Glomerular visceral epithelial cell (primary cell): Measurements from ENCODE around the gene ANKRD17.
A peak's percentile ranks its signal among the peaks of the same experiment; 100 is the strongest.

Source experiments
- DNase-seq: peaks from one replicate; pipeline ENCODE4 v3.0.0-alpha.2; 2016; ENCODE audit errors: extremely low spot score

The ANKRD17 gene

DNA sequence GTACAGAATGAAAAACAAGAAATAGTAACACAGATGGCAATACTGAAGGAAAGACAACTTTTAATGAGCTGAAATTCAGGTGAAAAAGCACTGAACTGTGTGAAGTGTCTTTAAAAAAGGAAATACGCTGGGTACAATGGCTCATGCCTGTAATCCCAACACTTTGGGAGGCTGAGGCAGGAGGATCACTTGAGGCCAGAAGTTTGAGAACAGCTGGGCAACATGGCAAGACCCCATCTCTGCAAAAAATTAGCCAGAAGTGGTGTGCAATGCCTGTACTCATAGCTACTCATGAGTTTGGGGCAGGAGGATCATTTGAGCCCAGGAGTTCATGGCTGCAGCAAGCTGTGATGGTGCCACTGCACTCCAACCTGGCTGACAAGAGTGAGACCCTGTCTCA lies 129.3 kb downstream of the ANKRD17 start:
- no peak for DNase-seq

DNA sequence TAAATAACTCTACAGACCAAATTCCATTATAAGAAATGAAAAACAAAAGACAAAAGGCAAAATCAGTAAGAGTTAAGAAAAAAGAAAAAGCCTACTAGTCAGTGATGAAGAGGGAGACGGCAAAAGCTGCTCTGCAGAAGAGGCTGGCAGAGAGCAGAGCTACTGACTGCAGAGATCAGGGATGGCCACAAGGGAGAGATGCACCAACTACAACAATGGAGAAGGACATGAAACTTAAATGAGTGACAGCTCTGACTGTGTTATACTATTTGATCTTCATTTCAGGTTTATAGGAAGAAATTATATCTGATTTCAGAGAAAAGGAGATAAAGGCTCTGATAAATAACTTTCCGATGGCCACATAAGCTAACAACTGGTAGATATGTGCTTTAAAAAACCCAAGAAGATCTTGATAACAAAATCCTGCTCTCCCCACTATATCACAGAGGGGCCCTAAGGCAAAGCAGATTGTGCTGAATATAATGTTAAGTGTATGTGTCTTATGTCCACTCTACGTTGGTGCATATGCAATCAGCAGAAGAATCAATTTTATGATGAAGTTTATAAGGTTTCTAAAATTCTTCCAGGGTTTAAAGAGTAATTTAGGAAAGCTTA lies 130.7 kb downstream of the ANKRD17 start:
- DNase-seq = peak; percentile 7

- DNase-seq = no peak
These were observed 149.1 kb downstream of the ANKRD17 start for GRCh38 chr4:73109493-73109892.

DNA sequence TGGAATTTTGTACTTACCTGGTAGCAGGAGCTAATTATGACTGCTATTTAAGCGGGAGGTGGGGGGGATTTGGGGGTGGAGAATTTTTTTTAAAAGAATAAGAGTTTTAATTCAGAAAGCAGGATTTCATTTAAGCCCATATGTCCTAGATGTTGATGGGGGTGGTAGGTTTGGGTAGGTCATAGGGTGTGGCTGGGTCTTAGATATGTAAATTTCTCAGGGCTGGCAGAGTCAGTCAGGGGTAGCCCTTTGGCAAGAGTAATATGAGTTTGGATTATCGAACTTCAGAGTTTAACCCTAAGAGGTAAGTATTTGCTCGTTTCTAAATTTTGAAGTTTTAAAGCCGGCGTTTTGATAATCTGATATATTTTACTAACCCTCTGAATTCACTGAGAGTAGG lies 153.9 kb downstream of the ANKRD17 start:
- DNase-seq = no peak

- no peak for DNase-seq
These were observed 154.6 kb downstream of the ANKRD17 start for GRCh38 chr4:73103799-73104503.

DNA sequence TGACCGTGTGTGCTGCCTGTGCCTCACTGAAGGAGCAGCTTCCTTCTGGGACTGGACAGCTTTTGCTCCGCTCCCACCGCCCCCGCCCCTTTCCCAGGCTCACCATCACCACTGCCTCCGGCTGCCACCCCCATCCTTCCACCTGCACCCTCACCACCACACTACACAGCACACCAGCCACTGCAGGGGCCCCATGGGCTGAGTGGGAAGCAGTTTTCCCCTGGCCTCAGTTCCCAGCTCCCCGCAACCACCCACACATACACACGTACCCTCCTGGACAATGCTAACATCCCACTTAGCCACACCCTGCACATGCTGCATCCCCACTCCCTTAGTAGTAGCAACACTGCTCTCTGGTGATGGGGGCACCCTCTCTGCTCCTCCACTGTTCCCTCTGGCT lies 159.5 kb downstream of the ANKRD17 start:
- DNase-seq = no peak

- no peak for DNase-seq
These were observed 159.9 kb downstream of the ANKRD17 start for GRCh38 chr4:73098713-73099112.

- no peak for DNase-seq
These were observed 160.6 kb downstream of the ANKRD17 start for GRCh38 chr4:73098016-73098415.

DNA sequence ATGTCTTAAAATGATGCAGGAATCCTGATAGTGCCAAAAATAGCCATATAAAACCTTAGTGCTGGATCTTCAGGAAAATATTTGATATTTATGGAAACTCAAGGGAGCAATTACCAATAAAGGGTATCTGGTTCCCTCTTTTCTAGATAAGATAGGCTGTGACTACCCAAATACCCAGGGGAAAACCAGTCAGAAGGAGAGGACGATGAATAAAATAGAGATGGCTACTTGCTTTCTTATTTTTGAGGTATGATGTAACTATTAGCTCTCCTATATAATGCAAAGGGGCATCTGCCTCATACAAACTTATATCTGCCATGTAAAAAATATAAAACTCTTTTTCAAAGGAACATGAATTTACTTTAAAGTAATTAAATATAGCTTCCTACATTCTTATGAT lies 165.7 kb downstream of the ANKRD17 start:
- no peak for DNase-seq

GRCh38 chr4:73090738-73091137 lies 167.9 kb downstream of the ANKRD17 start:
- no peak for DNase-seq

DNA sequence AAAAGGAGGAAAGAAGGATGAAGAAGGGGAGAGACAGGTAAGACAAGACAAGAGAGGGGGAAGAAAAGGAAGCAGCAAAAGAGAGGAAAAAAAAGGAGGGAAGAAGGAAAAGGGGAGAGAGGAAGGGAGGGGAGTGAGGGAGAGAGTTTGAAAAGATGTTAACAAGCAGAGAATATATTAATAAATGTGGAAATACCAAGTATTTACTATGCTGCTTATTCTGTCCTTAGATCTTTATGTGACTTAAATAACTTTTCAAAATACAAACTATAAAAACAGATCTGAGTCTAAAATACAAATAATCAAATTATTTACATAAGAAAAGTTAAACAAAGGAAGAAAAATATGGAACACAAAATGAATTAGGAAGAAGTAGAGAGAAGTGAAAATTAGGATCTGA lies 170.7 kb downstream of the ANKRD17 start:
- DNase-seq = no peak

DNA sequence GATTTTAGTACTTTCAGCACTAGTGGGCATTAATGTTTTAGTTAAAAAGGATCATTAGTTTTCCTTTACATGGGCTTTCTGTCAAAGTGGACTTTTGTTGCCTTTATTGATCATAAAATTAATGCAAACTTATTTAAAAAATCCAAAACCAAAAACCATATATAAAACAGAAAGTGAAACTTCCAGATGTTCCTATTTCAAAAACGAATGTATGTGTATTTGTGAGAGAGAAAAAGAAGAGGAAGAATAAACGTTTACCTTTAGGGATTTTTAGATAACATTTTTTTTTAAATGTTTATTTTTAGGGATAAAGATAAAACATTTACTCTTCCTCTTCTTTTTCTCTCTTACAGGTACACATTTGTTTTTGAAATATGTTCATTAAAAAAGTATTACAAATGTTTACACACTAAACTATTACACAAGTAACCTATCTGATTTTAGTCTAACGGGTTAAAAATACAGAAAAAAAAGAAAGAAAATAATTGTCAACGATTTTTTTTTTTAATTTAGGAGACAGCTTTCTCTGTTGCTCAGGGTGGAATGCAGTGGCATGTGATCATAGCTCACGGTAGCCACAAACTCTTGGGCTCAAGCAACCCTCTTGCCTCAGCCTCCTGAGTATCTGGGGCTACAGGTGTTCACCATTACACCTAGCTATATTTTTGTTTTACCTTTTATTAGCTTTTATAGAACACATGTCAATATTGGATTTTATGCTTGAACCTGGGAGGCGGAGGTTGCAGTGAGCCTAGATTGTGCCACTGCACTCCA lies 172.3 kb downstream of the ANKRD17 start:
- no peak for DNase-seq

GRCh38 chr4:73080789-73081188 lies 177.8 kb downstream of the ANKRD17 start:
- no peak for DNase-seq

GRCh38 chr4:73075832-73076231 lies 182.8 kb downstream of the ANKRD17 start:
- DNase-seq = no peak

DNA sequence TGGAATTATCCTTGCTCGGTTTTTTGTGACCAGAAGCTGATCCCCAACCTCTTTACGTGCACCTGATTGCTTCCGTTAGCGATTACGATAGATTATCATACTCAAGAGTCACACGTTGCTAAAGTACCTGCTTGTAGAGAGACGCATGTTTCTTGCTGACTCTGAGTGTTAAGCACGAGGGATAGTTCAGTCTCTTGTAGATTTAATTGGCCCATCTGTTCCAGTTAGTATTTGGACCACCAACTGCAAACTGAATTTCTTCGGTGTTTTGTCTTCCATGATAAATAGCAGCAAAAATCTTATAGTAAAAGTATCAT lies 188.6 kb downstream of the ANKRD17 start:
- no peak for DNase-seq

- peak; percentile 99 for DNase-seq
These were observed 189.1 kb downstream of the ANKRD17 start, which contains the start of gene COX18 for GRCh38 chr4:73069338-73070073. Gene COX18, minus strand, starts transcription at chr4:73069716. Its CDS starts 67 bp downstream, at chr4:73069649.

- DNase-seq = peak; percentile 43
These were observed 189.9 kb downstream of the ANKRD17 start for GRCh38 chr4:73068491-73069337.

- DNase-seq = no peak
These were observed 190.6 kb downstream of the ANKRD17 start for GRCh38 chr4:73067971-73068394.

DNA sequence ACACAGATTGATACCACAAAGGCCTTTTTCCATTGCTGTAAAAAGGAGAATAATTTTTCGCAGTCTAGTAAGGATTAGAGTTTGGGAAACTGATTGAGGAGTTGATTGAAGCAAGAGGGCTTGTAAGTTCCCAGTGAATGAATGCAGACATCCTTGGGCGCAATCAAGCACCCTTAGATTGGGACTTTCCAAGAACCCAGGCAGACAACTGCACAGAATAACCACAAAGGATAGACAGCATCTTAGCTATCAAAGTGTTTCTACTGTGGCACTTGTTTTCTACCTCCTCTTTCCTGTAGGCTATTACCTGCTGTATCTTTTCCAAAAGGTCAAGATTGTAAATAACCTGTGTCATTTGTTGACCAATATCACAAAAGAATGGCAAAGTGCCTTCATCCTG lies 191.7 kb downstream of the ANKRD17 start:
- no peak for DNase-seq

DNA sequence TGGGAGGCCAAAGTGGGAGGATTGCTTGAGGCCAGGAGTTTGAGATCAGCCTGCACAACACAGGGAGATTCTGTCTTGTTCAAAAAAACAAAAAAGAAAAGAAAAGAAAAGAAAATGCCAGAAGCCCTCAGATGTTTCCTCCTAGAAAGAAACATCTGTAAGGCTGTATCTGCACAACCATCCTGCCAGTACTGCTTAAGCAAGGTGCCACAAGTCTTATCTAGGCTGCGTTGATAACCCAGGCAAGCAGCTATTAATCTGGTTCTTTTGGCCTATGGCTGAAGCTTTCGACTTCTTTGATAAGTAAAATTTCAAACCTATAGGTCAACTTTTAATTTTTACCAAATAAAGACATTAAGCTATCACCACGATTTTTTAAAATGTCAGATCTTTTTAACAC lies 192.2 kb downstream of the ANKRD17 start:
- DNase-seq = no peak

- no peak for DNase-seq
These were observed 194.1 kb downstream of the ANKRD17 start for GRCh38 chr4:73064536-73064935.
